NCI-H2029 (cell line): Measurements from ENCODE around the gene WWOX.

Source experiments
- DNase-seq: peaks from one replicate; lab custom pipeline; 2025; lab: John Stamatoyannopoulos, UW

Gene WWOX

GRCh38 chr16:78804058-78804735 is 704.7 kb downstream of the WWOX start:
- no peak for DNase-seq

DNA sequence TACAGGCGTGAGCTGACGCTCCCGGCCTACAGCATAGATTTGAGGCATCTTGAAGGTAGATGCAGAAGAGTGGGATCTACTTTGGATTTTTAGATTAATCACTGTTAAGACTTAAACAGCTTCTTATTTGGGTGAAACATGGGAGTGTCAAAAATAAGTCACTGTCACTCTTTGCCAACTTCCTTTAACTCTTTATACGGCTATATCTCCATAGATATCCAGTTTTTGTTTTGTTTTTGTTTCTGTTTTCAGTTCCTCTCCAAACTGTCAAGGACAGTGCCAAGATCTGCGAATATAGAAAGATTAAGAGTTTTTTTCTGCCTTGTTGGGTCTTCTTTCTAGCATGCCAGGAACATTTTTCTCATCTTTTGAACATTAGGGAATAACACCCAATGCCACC is 706.1 kb downstream of the WWOX start:
- no peak for DNase-seq

DNA sequence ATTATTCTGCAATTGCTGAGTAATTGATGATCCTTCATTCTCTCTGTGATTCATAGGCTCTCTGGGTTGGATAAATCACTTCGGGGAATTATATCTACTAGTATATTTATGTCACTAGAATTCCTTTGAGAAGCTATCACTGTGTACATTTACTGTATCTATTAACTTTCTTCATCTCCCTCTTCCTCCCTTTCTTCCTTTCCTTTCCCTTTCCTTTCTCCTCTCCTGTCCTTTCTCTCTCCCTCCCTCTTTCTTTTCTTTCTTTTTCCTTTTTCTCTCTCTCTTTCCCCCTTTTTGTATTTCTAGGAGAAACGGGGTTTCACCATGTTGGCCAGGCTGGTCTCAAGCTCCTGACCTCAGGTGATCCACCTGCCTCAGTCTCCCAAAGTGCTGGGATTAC is 711.8 kb downstream of the WWOX start:
- no peak for DNase-seq

GRCh38 chr16:78812582-78812981 is 713.1 kb downstream of the WWOX start:
- DNase-seq: no peak

DNA sequence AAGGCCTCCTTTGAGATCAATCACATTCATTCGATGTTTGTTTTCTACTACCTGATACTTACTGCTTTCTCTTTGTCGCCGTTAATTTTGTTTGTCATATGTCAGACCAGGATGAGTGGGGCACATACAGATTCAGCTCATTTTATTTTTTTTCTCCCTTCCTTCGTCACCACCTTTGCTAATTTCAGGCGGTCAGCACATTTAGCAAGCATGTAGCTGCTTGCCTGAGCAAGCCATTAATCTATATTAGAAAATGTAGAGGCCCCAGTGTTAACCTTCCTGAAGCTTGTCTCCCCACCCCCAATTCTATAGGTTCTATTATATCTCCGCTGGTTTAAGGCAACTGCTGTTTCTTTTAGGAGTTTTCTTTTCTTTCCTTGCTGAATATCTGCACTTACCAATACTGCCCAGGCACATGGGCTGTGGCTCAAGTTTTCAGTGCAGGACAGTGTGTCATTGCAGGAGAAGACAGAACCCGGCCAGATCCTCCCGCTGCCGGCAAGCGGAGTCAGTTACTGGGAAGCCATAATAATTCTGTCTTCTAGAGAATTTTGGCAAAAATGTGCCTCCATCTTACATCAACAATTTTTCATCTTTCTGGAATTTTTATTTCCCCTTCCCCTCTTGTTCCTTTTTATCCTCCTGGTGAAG is 714.3 kb downstream of the WWOX start:
- DNase-seq: no peak

- no peak for DNase-seq
These were observed 716.3 kb downstream of the WWOX start for GRCh38 chr16:78815713-78816112.

- no peak for DNase-seq
These were observed 717.2 kb downstream of the WWOX start for GRCh38 chr16:78816499-78817195.

DNA sequence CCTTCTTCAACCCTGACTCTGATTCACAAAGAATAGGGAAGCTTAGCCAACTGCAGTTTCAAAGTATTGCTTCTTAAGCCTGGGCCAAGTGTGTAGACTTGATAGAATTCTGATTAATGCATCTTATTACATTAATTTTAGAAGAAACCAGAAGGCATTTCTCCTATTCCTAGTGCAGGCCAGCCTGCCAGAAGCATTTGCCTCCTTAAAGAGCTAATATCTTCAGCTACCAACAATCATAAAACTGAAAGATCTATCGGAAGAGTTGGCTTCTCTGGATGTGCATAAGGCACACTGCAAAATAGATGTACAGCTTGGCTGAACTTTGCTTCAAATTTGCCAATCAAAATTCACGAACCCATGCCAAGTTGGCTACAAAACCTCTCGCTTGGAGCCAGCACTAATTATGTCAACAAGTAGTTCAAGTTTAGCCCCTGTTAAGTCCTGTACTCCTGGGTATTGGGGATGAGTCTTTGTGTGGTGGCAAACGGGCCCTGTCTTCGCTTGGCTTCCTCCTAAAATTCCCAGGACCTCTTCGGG is 717.8 kb downstream of the WWOX start:
- DNase-seq: no peak

DNA sequence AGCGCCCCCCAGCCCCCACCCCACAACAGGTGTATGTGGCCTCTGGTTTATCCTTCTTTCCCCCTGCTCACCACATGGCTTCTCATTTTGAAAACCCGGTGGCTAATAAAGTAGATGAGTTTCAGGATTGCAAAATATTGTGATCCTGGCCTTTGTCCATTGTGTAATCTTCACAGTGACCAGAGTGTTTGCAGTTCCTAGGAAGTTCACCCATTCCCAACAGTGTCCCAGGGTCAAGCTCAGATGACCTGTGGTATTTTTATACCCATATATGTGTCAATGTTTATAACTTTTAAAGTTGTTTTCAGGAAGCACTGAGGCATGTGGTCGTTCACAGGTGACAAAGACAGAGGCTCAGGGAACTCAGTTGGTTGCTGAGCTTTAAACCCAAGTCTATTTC is 721.9 kb downstream of the WWOX start:
- DNase-seq: no peak

- DNase-seq: no peak
These were observed 723.1 kb downstream of the WWOX start for GRCh38 chr16:78822509-78822908.

DNA sequence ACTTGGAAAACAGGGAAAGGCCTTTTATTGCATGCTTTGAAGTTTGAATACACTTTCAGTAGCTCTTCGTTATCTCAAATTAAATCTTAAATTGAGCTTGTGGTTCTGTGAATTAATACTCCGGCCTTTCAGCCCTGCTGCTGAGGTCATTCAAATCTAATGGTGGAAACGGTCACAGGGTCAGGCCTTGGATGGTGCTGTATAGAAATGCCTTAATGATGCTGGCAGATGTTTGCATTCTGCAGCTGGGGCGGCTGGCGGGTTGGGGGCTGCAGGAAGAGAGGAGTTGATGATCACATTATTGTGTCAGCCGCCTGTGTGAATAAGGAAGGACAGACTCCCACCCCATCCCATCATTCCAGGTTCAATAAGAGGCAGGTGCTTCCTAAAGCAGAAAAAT is 723.6 kb downstream of the WWOX start:
- DNase-seq: no peak

DNA sequence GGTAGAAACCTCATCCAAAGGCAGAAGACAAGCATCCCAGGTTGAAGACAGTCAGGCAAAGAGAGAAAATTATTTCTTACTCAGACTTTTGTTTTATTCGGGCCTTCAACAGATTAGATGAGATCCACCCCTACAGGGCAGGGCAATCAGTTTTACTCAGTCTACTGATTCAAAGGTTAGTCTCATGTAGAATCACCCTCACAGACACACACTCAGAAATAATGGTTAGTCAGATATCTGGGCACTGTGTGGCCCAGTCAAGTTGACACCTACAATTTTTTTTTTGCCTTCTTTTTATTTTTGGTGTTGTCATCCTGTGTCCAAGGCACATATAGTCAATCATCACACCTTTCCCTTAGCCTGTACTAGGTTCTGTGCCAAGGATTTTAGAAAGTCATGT is 729.8 kb downstream of the WWOX start:
- no peak for DNase-seq

DNA sequence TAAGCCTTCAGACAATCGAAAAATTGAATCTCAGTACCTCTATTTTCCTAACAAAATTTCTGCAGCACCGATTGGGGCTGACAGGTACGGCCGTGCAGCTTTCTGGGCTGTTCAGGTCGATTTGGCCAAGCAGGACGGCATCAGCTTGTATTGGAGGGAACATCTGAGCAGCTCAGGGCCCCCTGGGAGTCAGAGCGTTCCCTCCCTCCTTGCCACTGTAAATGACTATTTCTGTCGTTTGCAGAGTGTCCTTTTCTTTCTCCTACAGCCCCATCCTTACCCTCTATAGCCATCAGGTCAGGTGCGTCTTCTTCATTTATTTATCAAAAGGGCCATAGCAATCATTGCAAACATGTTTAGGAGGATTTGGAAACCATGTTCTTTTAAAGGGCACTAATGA is 731.1 kb downstream of the WWOX start:
- DNase-seq: no peak

DNA sequence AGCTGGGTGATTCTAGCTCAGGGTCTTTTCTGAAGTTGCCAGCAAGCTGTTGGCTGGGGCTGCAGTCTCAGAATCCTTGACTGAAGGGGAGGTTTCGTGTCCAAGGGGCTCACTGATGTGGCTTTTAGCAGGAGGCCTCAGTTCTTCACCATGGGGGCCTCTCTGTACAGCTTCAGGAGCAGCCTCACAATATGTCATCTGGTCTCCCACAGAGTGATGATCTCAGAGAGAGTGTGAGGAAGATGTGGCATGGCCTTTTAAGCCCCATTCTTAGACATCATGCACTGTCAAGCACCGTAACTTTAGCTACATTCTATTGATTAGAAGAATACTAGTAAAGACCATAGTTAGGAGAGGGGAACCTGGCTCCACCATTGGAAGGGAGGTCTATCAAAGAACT is 732.6 kb downstream of the WWOX start:
- DNase-seq: no peak

- DNase-seq: no peak
These were observed 737.5 kb downstream of the WWOX start for GRCh38 chr16:78836802-78837491.

GRCh38 chr16:78837706-78838105 is 738.3 kb downstream of the WWOX start:
- DNase-seq: no peak

DNA sequence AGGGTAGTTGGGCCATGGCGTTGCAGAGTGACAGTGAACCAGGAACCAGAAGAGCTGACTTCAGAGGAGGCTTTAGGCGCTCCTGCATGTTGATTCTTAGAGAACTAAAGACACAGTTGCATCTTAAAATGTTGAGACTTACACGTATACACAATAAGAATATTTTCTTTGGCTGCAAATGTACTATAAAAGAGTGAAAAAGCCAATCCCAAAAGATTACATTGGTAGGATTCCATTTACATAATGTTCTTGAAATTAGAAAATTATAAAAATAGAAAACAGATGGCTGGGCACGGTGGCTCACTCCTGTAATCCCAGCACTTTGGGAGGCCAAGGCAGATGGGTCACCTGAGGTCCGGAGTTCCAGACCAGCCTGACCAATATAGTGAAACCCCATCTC is 738.8 kb downstream of the WWOX start:
- DNase-seq: no peak

DNA sequence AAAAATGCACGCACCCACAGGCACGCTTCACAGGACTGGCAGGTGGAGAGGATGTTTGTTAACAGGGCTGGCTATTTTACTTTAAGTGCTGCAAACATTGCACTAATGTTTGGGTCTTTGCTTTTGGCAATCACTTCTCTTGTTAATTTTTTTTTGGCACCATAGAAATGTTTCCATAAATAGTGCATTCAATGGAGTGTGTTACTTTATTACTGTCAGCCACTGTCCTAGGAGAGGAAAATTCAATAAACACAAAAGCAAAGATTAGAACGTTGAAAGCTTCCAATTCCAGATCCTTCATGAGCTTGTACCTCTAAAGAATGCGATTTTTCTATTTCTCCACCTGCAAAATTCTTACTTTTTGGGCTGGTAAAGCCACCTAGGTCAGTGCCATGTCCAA is 743.5 kb downstream of the WWOX start:
- DNase-seq: no peak

- no peak for DNase-seq
These were observed 744.5 kb downstream of the WWOX start for GRCh38 chr16:78843978-78844377.

DNA sequence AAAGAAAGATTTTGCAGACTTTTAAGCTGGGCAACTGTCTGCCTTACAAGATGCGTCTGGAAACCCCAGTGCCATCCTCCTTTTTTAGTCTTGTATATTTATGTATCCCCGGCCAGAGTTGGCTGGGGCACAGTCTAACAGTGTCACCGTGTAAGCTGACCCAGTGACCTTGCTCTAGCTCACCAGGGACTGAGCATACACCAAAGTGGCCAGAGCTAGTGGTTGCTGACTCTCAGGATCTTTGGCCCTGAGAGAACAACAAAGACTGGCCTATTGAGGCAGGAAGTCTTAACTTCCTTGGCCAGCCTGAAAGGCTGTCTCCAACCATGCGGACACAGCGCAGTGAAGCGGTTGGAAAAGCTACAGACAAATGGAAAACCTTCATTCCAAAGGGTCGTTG is 745.2 kb downstream of the WWOX start:
- DNase-seq: no peak

DNA sequence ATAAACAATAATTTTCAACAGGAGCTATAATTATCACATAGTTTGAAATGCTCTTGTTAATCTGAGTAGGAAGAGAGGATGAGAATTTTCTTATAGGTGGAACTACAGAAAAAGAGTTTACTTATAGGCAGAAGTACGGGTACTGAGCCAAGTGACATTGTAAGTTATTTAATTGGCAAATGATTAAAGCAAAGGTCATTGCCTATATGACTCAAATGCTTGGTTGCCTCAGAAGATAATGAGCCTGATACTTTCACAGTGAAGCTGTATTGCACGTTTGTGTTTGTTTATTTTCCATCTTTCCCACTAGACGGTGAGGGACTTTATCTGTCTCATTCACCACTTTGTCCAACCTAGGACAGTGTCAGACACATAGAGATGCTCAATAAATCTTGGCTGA is 751.8 kb downstream of the WWOX start:
- DNase-seq: no peak

- no peak for DNase-seq
These were observed 752.7 kb downstream of the WWOX start for GRCh38 chr16:78852081-78852635.
